Measurements from ENCODE around the gene IFNGR1. TPM values are rescaled to one million over a fixed set of nuclear protein-coding genes. Genes with fewer than 3 reads are reported as not detected.
A peak's percentile ranks its signal among the peaks of the same experiment; 100 is the strongest.

Gene IFNGR1
- total and polyA plus RNA-seq, 2 experiments from 2014 or later = 22.8 to 23.2 TPM

- TF ChIP-seq JUNB (IDR thresholded peaks at IDR 0.05; ENCODE audit: unreplicated experiment) (no peak), ZNF462 (CRISPR knock-in tag; IDR thresholded peaks at IDR 0.05) (no peak), EZH2 (IDR thresholded peaks at IDR 0.05; ENCODE audit: low read depth, unreplicated experiment) (no peak), POLR2AphosphoS5 (IDR thresholded peaks at IDR 0.05; ENCODE audit: low read depth) (no peak), ZNF331 (CRISPR knock-in tag; IDR thresholded peaks at IDR 0.05; ENCODE audit: low read depth) (no peak), CREB1 (CRISPR knock-in tag; IDR thresholded peaks at IDR 0.05; ENCODE audit: low read depth) (no peak)
Measured at GRCh38 chr6:137185290-137185689, 33.9 kb downstream of the IFNGR1 start (continued).

DNA sequence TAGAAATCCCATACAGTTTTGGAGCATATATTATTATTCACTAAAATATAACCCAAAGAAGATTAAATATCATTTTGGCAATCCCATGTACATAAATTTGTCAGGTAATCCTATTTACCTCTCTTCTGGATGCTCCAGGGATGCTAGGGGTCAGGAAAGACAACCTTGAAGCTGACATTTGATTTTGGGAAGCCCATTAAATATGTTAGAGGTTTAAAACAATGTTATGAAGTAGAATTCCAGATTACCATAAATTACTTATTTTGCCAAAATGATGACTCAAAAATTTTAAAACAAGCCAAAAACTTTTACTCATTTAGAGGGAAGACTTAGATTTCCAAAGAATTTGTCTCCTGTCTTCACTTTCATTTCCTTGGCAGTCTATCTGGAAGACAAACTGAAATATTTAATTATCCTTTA, 36.5 kb downstream of the IFNGR1 start:
- Histone ChIP-seq H3K27ac (ENCODE audit: low read depth) (no peak overlapping the region), H3K79me2 (replicated peaks; ENCODE audit: insufficient read depth) (no peaks in the 10 kb centered on the region), H3K36me3 (ENCODE audit: insufficient read depth) (peaks cover 36% of the 10 kb centered on the region), H3K27me3 (ENCODE audit: insufficient read depth) (no peaks in the 10 kb centered on the region), H4K20me1 (replicated peaks; ENCODE audit: insufficient read depth) (no peaks in the 10 kb centered on the region), H3K4me1 (ENCODE audit: insufficient read depth) (no peaks in the 10 kb centered on the region), H3K4me3 (no peak overlapping the region), H2AFZ (no peak overlapping the region), H3F3A (replicated peaks; ENCODE audit: low read depth) (no peaks in the 10 kb centered on the region), H3K4me2 (no peak overlapping the region), H3K9me2 (ENCODE audit: insufficient read depth) (0 out of 2 replicates have a peak, but pooled peaks cover 3% of the 10 kb centered on the region)
- Mint-ChIP-seq H3K36me3 (ENCODE audit: low read depth) (peaks cover 63% of the 10 kb centered on the region), H3K4me1 (no peaks in the 10 kb centered on the region), H3K27me3 (ENCODE audit: insufficient read depth, low read depth, poor library complexity) (peaks cover 3% of the 10 kb centered on the region), H3K9me3 (peaks cover 94% of the 10 kb centered on the region), H3K27ac (no peak overlapping the region), H3K4me3 (no peak overlapping the region)
- no peak for ATAC-seq
- peak; percentile 4 for DNase-seq (ENCODE audit: low spot score)
- no peak for TF ChIP-seq POLR2AphosphoS5 (IDR thresholded peaks at IDR 0.05; ENCODE audit: low read depth)
- no peak for TF ChIP-seq CREB1 (CRISPR knock-in tag; IDR thresholded peaks at IDR 0.05; ENCODE audit: low read depth)
- no peak for TF ChIP-seq ZNF462 (CRISPR knock-in tag; IDR thresholded peaks at IDR 0.05)
- no peak for TF ChIP-seq NANOG (IDR thresholded peaks at IDR 0.05; ENCODE audit: borderline replicate concordance)
- TF ChIP-seq EZH2phosphoT487 (IDR thresholded peaks at IDR 0.05; ENCODE audit: unreplicated experiment) = no peak
